Glutamatergic neuron (in vitro differentiated cells): ENCODE results near the gene CRYBG2. TPM values are rescaled to one million over a fixed set of nuclear protein-coding genes. Genes with fewer than 3 reads are reported as not detected.
"Not testable (repeated sequence)": the region's sequence is repeated elsewhere in the genome, so short reads cannot be mapped to it uniquely, and the experiment has no call there.

Source experiments
- DNase-seq: peaks from one replicate; pipeline ENCODE4 v3.0.0; 2022
- H3K27ac Mint-ChIP-seq: one replicate; pipeline ENCODE4 v1.8.0; 2020; ENCODE audit warnings: mild to moderate bottlenecking, mixed read lengths, inconsistent platforms; ENCODE audit not compliant: unreplicated experiment
- H3K27me3 Mint-ChIP-seq: one replicate; pipeline ENCODE4 v1.8.0; 2020; ENCODE audit warnings: mild to moderate bottlenecking, moderate library complexity, mixed read lengths, inconsistent platforms; ENCODE audit not compliant: unreplicated experiment
- H3K36me3 Mint-ChIP-seq: one replicate; pipeline ENCODE4 v1.8.0; 2020; ENCODE audit warnings: mild to moderate bottlenecking, mixed read lengths, inconsistent platforms; ENCODE audit not compliant: unreplicated experiment
- H3K4me1 Mint-ChIP-seq: one replicate; pipeline ENCODE4 v1.8.0; 2020; ENCODE audit warnings: mild to moderate bottlenecking, low read depth, mixed read lengths, inconsistent platforms; ENCODE audit not compliant: unreplicated experiment
- H3K4me3 Mint-ChIP-seq: one replicate; pipeline ENCODE4 v1.8.0; 2020; ENCODE audit warnings: mild to moderate bottlenecking, mixed read lengths, inconsistent platforms; ENCODE audit not compliant: unreplicated experiment
- H3K9me3 Mint-ChIP-seq: one replicate; pipeline ENCODE4 v1.8.0; 2020; ENCODE audit warnings: mild to moderate bottlenecking, moderate library complexity, mixed read lengths, inconsistent platforms; ENCODE audit not compliant: unreplicated experiment
- CTCF ChIP-seq: fragments of 200-600 bp; sonication (generic); IDR thresholded peaks from one replicate; pipeline ENCODE4 v1.5.0; 2021; ENCODE audit not compliant: partially characterized antibody, unreplicated experiment
- total RNA-seq: library from RNA; stranded (reverse); fragmentation: NEBNext Ultra II Directional; extraction: Animal tissue kit (Norgen Biotek cat#: 25700); gene quantifications from one replicate; pipeline ENCODE4 v1.2.1, GENCODE V29; 2021; ENCODE audit not compliant: unreplicated experiment

The CRYBG2 gene
- total RNA-seq, 1 donor from 2014 or later, result 2.2 TPM

- Mint-ChIP-seq H3K9me3 (peaks cover 4% of the 10 kb centered on the region), H3K27ac (no peak overlapping the region), H3K36me3 (no peaks in the 10 kb centered on the region), H3K4me3 (no peak overlapping the region), H3K27me3 (no peaks in the 10 kb centered on the region), H3K4me1 (peaks cover 9% of the 10 kb centered on the region)
- DNase-seq, result no peak
- no peak for TF ChIP-seq CTCF
Observed at GRCh38 chr1:26293911-26294463, 59.9 kb downstream of the CRYBG2 start.

GRCh38 chr1:26292735-26293134 lies 61.2 kb downstream of the CRYBG2 start:
- H3K9me3 Mint-ChIP-seq, H3K27ac Mint-ChIP-seq, H3K36me3 Mint-ChIP-seq, H3K4me3 Mint-ChIP-seq, H3K27me3 Mint-ChIP-seq, DNase-seq: not testable (repeated sequence)
- peaks cover 17% of the 10 kb centered on the region for H3K4me1 Mint-ChIP-seq

GRCh38 chr1:26291939-26292338 lies 62.0 kb downstream of the CRYBG2 start:
- Mint-ChIP-seq H3K27me3 (peaks cover 3% of the 10 kb centered on the region), H3K4me3 (no peak overlapping the region), H3K27ac (no peak overlapping the region), H3K36me3 (no peaks in the 10 kb centered on the region), H3K9me3 (peaks cover 10% of the 10 kb centered on the region), H3K4me1 (peaks cover 23% of the 10 kb centered on the region)
- no peak for TF ChIP-seq CTCF
- no peak for DNase-seq

GRCh38 chr1:26291433-26291832 lies 62.5 kb downstream of the CRYBG2 start:
- Mint-ChIP-seq H3K9me3 (peaks cover 12% of the 10 kb centered on the region), H3K4me1 (peaks cover 25% of the 10 kb centered on the region), H3K4me3 (no peak overlapping the region), H3K36me3 (no peaks in the 10 kb centered on the region), H3K27me3 (peaks cover 6% of the 10 kb centered on the region), H3K27ac (no peak overlapping the region)
- no peak for TF ChIP-seq CTCF
- no peak for DNase-seq

GRCh38 chr1:26290882-26291261 lies 63.1 kb downstream of the CRYBG2 start:
- H3K4me3 Mint-ChIP-seq, result no peak overlapping the region
- TF ChIP-seq CTCF, result no peak
- peaks cover 6% of the 10 kb centered on the region for H3K27me3 Mint-ChIP-seq
- H3K36me3 Mint-ChIP-seq, result no peaks in the 10 kb centered on the region
- H3K9me3 Mint-ChIP-seq, result peaks cover 12% of the 10 kb centered on the region
- no peak for DNase-seq
- H3K27ac Mint-ChIP-seq, result no peak overlapping the region
- peaks cover 27% of the 10 kb centered on the region for H3K4me1 Mint-ChIP-seq
